Endothelial cell of umbilical vein (primary cell): ENCODE results near the gene KCND2. TPM values are rescaled to one million over a fixed set of nuclear protein-coding genes. Genes with fewer than 3 reads are reported as not detected.

ENCODE experiments used
- BruUV-seq: library from RNA; stranded (reverse); fragments of 400-500 nt; replicated peaks from 2 replicates; lab custom pipeline; 2021; lab: Mats Ljungman, UMichigan
- CTCF ChIA-PET: fragments of 300-600, 350-600 bp; sonication (Branson Sonifier 250); formaldehyde crosslinking; loops from one replicate; lab custom pipeline; 2021; ENCODE audit warnings: antibody characterized with exemption, inconsistent platforms; lab: Charles Lee
- POLR2A ChIA-PET: fragments of 300-600, 350-600 bp; sonication (Branson Sonifier 250); formaldehyde crosslinking; loops from one replicate; lab custom pipeline; 2021; ENCODE audit warnings: antibody characterized with exemption, inconsistent platforms; lab: Charles Lee
- DNase-seq: peaks from one replicate; pipeline ENCODE4 v3.0.0-alpha.2; 2011; ENCODE audit warnings: low read depth, low spot score
- FAIRE-seq: peaks from 2 replicates; lab custom pipeline; 2011; peaks lifted over from hg19 to GRCh38; lab: Jason Lieb, UNC
- H2AFZ ChIP-seq: 2 replicates; pipeline ENCODE4 v1.6.0; 2012; ENCODE audit warnings: low read depth, low read length, control low read depth, inconsistent platforms
- H3K27ac ChIP-seq: 2 replicates; pipeline ENCODE4 v1.5.1; 2011; ENCODE audit warnings: low read depth, mild to moderate bottlenecking, control low read depth, low read length, moderate library complexity; ENCODE audit not compliant: insufficient read depth
- H3K27me3 ChIP-seq, 2 experiments: 2 replicates each; pipeline versions ENCODE4 v1.6.0 to v1.6.1; 2011; ENCODE audit warnings: low read length in 2 of 2, mixed read lengths in 1 of 2; ENCODE audit not compliant: control insufficient read depth in 2 of 2, insufficient read depth in 2 of 2
- H3K36me3 ChIP-seq, 2 experiments: 2 replicates in 1 of 2; 3 replicates in 1 of 2; pipeline ENCODE4 v1.5.1; 2011; ENCODE audit warnings: low read length in 2 of 2, mild to moderate bottlenecking in 1 of 2, moderate library complexity in 1 of 2; ENCODE audit not compliant: control insufficient read depth in 2 of 2, insufficient read depth in 2 of 2; ENCODE audit errors: extremely low read depth in 1 of 2
- H3K4me1 ChIP-seq: 3 replicates; pipeline ENCODE4 v1.5.1; 2011; ENCODE audit warnings: mild to moderate bottlenecking, low read length; ENCODE audit not compliant: control insufficient read depth, insufficient read depth; ENCODE audit errors: extremely low read depth
- H3K4me2 ChIP-seq: 2 replicates; pipeline ENCODE4 v1.6.1; 2011; ENCODE audit warnings: low read length, control low read depth, mixed read lengths; ENCODE audit not compliant: insufficient read depth
- H3K4me3 ChIP-seq, 3 experiments: fragments of 200-600 bp in 1 of 3; sonication (generic), shearing (Covaris generic) in 1 of 3; replicated peaks in 1 of 3; 2 replicates each; pipeline ENCODE4 v1.5.1; 2011 to 2016; ENCODE audit warnings: control low read depth in 3 of 3, low read length in 3 of 3, mild to moderate bottlenecking in 2 of 3, inconsistent platforms in 1 of 3, low read depth in 1 of 3, moderate library complexity in 1 of 3; ENCODE audit not compliant: insufficient read depth in 1 of 3
- H3K79me2 ChIP-seq: 2 replicates; pipeline ENCODE4 v1.6.0; 2012; ENCODE audit warnings: low read length, inconsistent platforms; ENCODE audit not compliant: control insufficient read depth, insufficient read depth
- H3K9ac ChIP-seq: replicated peaks from 2 replicates; pipeline ENCODE3; 2011; ENCODE audit warnings: low read length, control low read depth; ENCODE audit not compliant: insufficient read depth; ENCODE audit errors: extremely low read depth
- H3K9me1 ChIP-seq: replicated peaks from 3 replicates; pipeline ENCODE4 v1.6.0; 2011; ENCODE audit warnings: mild to moderate bottlenecking, low read length; ENCODE audit not compliant: control insufficient read depth, insufficient read depth; ENCODE audit errors: extremely low read depth
- H3K9me3 ChIP-seq: replicated peaks from 2 replicates; pipeline ENCODE4 v1.5.1; 2012; ENCODE audit warnings: low read length, inconsistent platforms; ENCODE audit not compliant: control insufficient read depth, insufficient read depth
- H4K20me1 ChIP-seq: replicated peaks from 2 replicates; pipeline ENCODE3; 2011; ENCODE audit warnings: mild to moderate bottlenecking, low read length; ENCODE audit not compliant: control insufficient read depth, insufficient read depth; ENCODE audit errors: extremely low read depth
- CTCF ChIP-seq, 2 donors: IDR thresholded peaks; 1 replicate in 1 of 2; 2 replicates in 1 of 2; pipeline ENCODE4 v1.5.1; 2011; ENCODE audit warnings: low read length in 2 of 2, mild to moderate bottlenecking in 2 of 2, moderate library complexity in 2 of 2, control low read depth in 1 of 2, inconsistent platforms in 1 of 2, low read depth in 1 of 2; ENCODE audit not compliant: insufficient read depth in 1 of 2; ENCODE audit errors: extremely low read depth in 1 of 2
- EZH2 ChIP-seq: IDR thresholded peaks from 2 replicates; pipeline ENCODE4 v1.6.1; 2012; ENCODE audit warnings: borderline replicate concordance, low read depth, mild to moderate bottlenecking, moderate library complexity, low read length, inconsistent platforms; ENCODE audit not compliant: severe bottlenecking
- FOS ChIP-seq: IDR thresholded peaks from 2 replicates; pipeline ENCODE4 v1.6.1; 2011; ENCODE audit warnings: mild to moderate bottlenecking, low read length, moderate library complexity, borderline replicate concordance; ENCODE audit not compliant: insufficient read depth
- GATA2 ChIP-seq: IDR thresholded peaks from 2 replicates; pipeline ENCODE4 v1.7.0; 2011; ENCODE audit warnings: low read depth, mild to moderate bottlenecking, moderate library complexity, mixed read lengths, low read length; ENCODE audit not compliant: insufficient read length, insufficient read depth
- JUN ChIP-seq: IDR thresholded peaks from 2 replicates; pipeline ENCODE4 v1.6.1; 2011; ENCODE audit warnings: borderline replicate concordance, low read depth; ENCODE audit not compliant: insufficient read length, insufficient read depth
- MYC ChIP-seq: IDR thresholded peaks from one replicate; pipeline ENCODE4 v1.6.1; 2011; ENCODE audit warnings: mild to moderate bottlenecking, low read depth, low read length
- POLR2A ChIP-seq: IDR thresholded peaks from 2 replicates; pipeline ENCODE4 v1.6.1; 2012; ENCODE audit warnings: low read depth, mild to moderate bottlenecking, control low read depth, low read length
- POLR2AphosphoS5 ChIP-seq: IDR thresholded peaks from 2 replicates; pipeline ENCODE4 v1.6.1; 2012; ENCODE audit warnings: low read depth, mild to moderate bottlenecking, control low read depth, low read length, moderate library complexity; ENCODE audit not compliant: insufficient read depth
- dilution Hi-C: fragments of 300-500 bp; cut with MboI; formaldehyde crosslinking; loops from one replicate; pipeline ENCODE4 v1.15.0; 2019; ENCODE audit warnings: low sequenced_read_pairs; ENCODE audit not compliant: extremely low pct_ligation_motif_present
- intact Hi-C: fragments of 100-400 bp; cut with micrococcal nuclease; formaldehyde crosslinking; loops from one replicate; pipeline ENCODE4 v1.10.0; 2022
- polyA plus RNA-seq, 4 experiments: library from polyadenylated mRNA; depleted of rRNA in 3 of 4; stranded (reverse) in 3 of 4; unstranded in 1 of 4; fragments of >200 nt; gene quantifications; 2 replicates each; pipeline versions ENCODE4 v1.2.1 to v1.2.3, GENCODE V29; 2011 to 2012; ENCODE audit warnings: missing spikeins in 1 of 4
- total RNA-seq: library from RNA; stranded (reverse); gene quantifications from 2 replicates; pipeline ENCODE4 v1.2.3, GENCODE V29; 2021
- TF ChIP-seq, protein P1 (sequence below): IDR thresholded peaks from 2 replicates; pipeline ENCODE4 v1.6.1; 2011; ENCODE audit not compliant: insufficient read depth, insufficient read length

KCND2 gene
- total and polyA plus RNA-seq, 2 donors (not counting 3 experiments of a cell fraction or from before 2014, with no cell fraction given), result not detected

DNA sequence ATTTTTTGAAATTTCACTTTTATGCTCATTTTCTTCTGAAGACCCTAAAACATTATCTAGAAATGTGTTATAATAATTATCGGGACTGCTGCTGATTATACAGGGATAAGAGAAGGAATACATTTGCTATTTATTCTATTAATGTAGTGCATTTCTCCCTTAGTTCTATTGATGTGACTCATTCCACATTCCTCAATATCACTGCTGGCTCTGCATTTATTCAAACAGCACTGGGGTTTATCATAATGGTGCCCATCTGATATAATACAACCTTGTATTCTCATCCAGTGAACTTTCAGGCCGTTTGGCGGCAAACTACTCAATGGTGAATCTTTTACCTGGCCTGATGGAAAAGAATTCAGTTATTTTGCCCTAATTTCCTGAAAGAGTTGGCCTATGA, 7.8 kb downstream of the KCND2 start:
- Histone ChIP-seq H3K36me3 (no peaks in the 10 kb centered on the region), H4K20me1 (no peaks in the 10 kb centered on the region), H3K4me2 (no peak overlapping the region), H3K79me2 (no peaks in the 10 kb centered on the region), H3K9ac (no peak overlapping the region), H3K4me3 (no peak overlapping the region), H3K9me1 (no peaks in the 10 kb centered on the region), H2AFZ (no peak overlapping the region), H3K27ac (no peak overlapping the region), H3K9me3 (no peaks in the 10 kb centered on the region), H3K27me3 (no peaks in the 10 kb centered on the region), H3K4me1 (no peaks in the 10 kb centered on the region)
- no TSS peak for BruUV-seq
- TF ChIP-seq, protein P1, sequence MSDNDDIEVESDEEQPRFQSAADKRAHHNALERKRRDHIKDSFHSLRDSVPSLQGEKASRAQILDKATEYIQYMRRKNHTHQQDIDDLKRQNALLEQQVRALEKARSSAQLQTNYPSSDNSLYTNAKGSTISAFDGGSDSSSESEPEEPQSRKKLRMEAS, result no peak
- TF ChIP-seq CTCF (IDR thresholded peaks at IDR 0.05; ENCODE audit: extremely low read depth in 1 of 2, insufficient read depth in 1 of 2, low read depth in 1 of 2, low read length in 2 of 2) (no peak), GATA2 (no peak), MYC (no peak), POLR2AphosphoS5 (no peak)
- no peak for FAIRE-seq
- no peak for DNase-seq
- intact Hi-C loops, result no loop called here
- ChIA-PET CTCF (no interaction called here), POLR2A (no interaction called here)
- dilution Hi-C loops, result no loop called here

GRCh38 chr7:120293027-120293426, 20.1 kb downstream of the KCND2 start:
- TF ChIP-seq POLR2AphosphoS5 (no peak), POLR2A (no peak), MYC (no peak), CTCF (IDR thresholded peaks at IDR 0.05; ENCODE audit: extremely low read depth in 1 of 2, insufficient read depth in 1 of 2, low read depth in 1 of 2, low read length in 2 of 2) (no peak), GATA2 (no peak), EZH2 (no peak), FOS (no peak), JUN (no peak)
- TF ChIP-seq, protein P1, result no peak
- H2AFZ ChIP-seq, result no peak overlapping the region
- DNase-seq (no peak), FAIRE-seq (no peak)
- no peaks in the 10 kb centered on the region for H3K36me3 ChIP-seq
- CTCF ChIA-PET, result no interaction called here
- POLR2A ChIA-PET, result no interaction called here
- H3K9ac ChIP-seq, result no peak overlapping the region
- H3K27ac ChIP-seq, result no peak overlapping the region
- H3K27me3 ChIP-seq, result no peaks in the 10 kb centered on the region
- no peaks in the 10 kb centered on the region for H3K79me2 ChIP-seq
- dilution Hi-C loops (no loop called here), intact Hi-C loops (no loop called here)
- no peaks in the 10 kb centered on the region for H4K20me1 ChIP-seq
- H3K9me1 ChIP-seq, result no peaks in the 10 kb centered on the region
- H3K4me1 ChIP-seq, result no peaks in the 10 kb centered on the region
- no TSS peak for BruUV-seq
- H3K4me3 ChIP-seq, result no peak overlapping the region
- no peaks in the 10 kb centered on the region for H3K9me3 ChIP-seq
- no peak overlapping the region for H3K4me2 ChIP-seq
